ENCODE data around the gene ZNF398. TPM values are rescaled to one million over a fixed set of nuclear protein-coding genes. Genes with fewer than 3 reads are reported as not detected.
"Not testable (repeated sequence)": the region's sequence is repeated elsewhere in the genome, so short reads cannot be mapped to it uniquely, and the experiment has no call there.

Gene ZNF398
- total RNA-seq, 6 donors from 2014 or later = 12.2 to 40.9 (median 29.0) TPM

DNA sequence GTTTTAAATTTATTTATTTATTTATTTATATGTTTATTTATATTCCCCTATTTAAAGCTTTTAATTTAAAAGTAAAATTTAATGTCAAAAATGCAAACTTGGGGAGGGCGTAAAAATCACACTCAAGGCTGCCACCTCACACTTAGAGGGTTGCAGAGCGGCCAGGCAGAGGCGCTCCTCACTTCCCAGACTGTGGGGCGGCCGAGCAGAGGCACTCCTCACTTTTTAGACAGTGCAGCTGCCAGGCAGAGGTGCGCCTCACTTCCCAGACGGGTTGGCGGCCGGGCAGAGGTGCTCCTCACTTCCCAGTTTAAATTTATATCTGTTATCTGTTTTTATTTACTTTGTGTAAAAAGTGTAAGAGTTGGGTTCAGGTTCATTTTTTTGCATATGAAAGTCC is 11.1 kb upstream of the ZNF398 start:
- no peak overlapping the region for H3K27ac ChIP-seq
- no peak for TF ChIP-seq EP300 (IDR thresholded peaks at IDR 0.05)
- TF ChIP-seq, protein P1, sequence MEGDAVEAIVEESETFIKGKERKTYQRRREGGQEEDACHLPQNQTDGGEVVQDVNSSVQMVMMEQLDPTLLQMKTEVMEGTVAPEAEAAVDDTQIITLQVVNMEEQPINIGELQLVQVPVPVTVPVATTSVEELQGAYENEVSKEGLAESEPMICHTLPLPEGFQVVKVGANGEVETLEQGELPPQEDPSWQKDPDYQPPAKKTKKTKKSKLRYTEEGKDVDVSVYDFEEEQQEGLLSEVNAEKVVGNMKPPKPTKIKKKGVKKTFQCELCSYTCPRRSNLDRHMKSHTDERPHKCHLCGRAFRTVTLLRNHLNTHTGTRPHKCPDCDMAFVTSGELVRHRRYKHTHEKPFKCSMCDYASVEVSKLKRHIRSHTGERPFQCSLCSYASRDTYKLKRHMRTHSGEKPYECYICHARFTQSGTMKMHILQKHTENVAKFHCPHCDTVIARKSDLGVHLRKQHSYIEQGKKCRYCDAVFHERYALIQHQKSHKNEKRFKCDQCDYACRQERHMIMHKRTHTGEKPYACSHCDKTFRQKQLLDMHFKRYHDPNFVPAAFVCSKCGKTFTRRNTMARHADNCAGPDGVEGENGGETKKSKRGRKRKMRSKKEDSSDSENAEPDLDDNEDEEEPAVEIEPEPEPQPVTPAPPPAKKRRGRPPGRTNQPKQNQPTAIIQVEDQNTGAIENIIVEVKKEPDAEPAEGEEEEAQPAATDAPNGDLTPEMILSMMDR (IDR thresholded peaks at IDR 0.05) = no peak
- TF ChIP-seq POLR2A (IDR thresholded peaks at IDR 0.05) = no peak
- no peak for TF ChIP-seq POLR2AphosphoS5 (IDR thresholded peaks at IDR 0.05)
- WGBS, 2 donors = 97 to 98% methylated on average over 9 of the region's 9 CpGs
- H3K36me3 ChIP-seq = peaks cover 0 to 8% (median 2%) of the 10 kb centered on the region in 4 donors
- ATAC-seq (ENCODE audit: low FRiP score in 2 of 2) (no peak), DNase-seq (no peak)
- peaks cover 0 to under 1% (median 0%) of the 10 kb centered on the region in 4 donors for H3K9me3 ChIP-seq
- H3K27me3 ChIP-seq = no peaks in the 10 kb centered on the region
- no peak overlapping the region for H3K4me3 ChIP-seq
- H3K4me1 ChIP-seq = no peaks in the 10 kb centered on the region

DNA sequence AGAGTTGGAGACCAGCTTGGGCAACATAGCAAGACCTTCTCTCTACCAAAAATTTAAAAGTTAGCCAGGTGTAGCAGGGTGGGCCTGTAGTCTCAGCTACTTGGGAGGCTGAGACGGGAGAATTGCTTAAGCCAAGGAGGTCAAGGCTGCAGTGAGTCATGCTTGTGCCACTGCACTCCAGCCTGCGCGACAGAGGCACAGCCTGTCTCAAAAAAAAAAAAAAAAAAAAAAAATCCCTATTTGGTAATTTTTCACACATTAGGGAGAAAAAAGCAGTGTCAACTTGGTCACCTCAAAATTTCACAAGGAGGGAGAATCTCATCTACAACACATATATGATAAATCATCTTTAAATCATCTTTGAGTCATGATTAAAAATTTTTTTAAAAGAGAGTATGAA is 6.4 kb upstream of the ZNF398 start:
- WGBS, 2 donors = 54 to 77% methylated on average over 3 of the region's 3 CpGs
- Histone ChIP-seq H3K27ac (no peak overlapping the region), H3K27me3 (no peaks in the 10 kb centered on the region), H3K4me3 (no peak overlapping the region), H3K36me3 (no peaks in the 10 kb centered on the region), H3K4me1 (no peaks in the 10 kb centered on the region), H3K9me3 (no peaks in the 10 kb centered on the region)
- no peak for TF ChIP-seq EP300 (IDR thresholded peaks at IDR 0.05)
- TF ChIP-seq POLR2AphosphoS5 (IDR thresholded peaks at IDR 0.05) = no peak
- no peak for TF ChIP-seq POLR2A (IDR thresholded peaks at IDR 0.05)
- TF ChIP-seq, protein P1 (IDR thresholded peaks at IDR 0.05) = no peak
- no peak for ATAC-seq (ENCODE audit: low FRiP score in 2 of 2)
- peak in 1 of 2 donors; percentile 23 for DNase-seq

GRCh38 chr7:149141893-149142292 is 5.4 kb upstream of the ZNF398 start:
- Histone ChIP-seq H3K4me1 (peaks cover 0 to 10% (median 4%) of the 10 kb centered on the region in 4 donors), H3K4me3 (no peak overlapping the region), H3K27ac (no peak overlapping the region), H3K9me3 (no peaks in the 10 kb centered on the region), H3K36me3 (no peaks in the 10 kb centered on the region), H3K27me3 (no peaks in the 10 kb centered on the region)
- WGBS, 2 donors = 90 to 96% methylated on average over 4 of the region's 4 CpGs
- TF ChIP-seq POLR2AphosphoS5 (IDR thresholded peaks at IDR 0.05) (no peak), EP300 (IDR thresholded peaks at IDR 0.05) (no peak), POLR2A (IDR thresholded peaks at IDR 0.05) (no peak)
- TF ChIP-seq, protein P1 (IDR thresholded peaks at IDR 0.05) = no peak
- no peak for ATAC-seq (ENCODE audit: low FRiP score in 2 of 2)
- DNase-seq = no peak

DNA sequence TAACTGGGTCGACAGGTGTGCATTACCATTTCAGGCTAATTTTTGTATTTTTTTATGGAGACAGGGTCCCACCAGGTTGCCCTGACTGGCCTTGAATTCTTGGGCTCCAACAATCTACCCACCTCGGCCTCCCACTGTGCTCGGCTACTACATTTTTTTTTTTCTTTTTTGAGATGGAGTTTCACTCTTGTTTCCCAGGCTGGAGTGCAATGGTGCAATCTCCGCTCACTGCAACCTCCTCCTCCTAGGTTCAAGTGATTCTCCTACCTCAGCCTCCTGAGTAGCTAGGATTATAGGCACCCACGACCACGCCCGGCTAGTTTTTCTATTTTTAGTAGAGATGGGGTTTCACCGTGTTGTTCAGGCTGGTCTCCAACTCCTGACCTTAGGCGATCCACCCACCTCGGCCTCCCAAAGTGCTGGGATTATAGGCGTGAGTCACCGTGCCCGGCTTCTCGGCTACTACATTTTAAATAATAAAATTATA is 2.8 kb upstream of the ZNF398 start:
- H3K27me3 ChIP-seq; H3K36me3 ChIP-seq; ATAC-seq (ENCODE audit: low FRiP score in 2 of 2); DNase-seq; H3K9me3 ChIP-seq; H3K4me3 ChIP-seq: not testable (repeated sequence)
- Histone ChIP-seq H3K27ac (peak overlapping the region in 1 of 4 donors; percentile 30), H3K4me1 (peaks cover 9 to 22% (median 16%) of the 10 kb centered on the region in 4 donors)
- 79 to 81% methylated on average over 14 of the region's 14 CpGs for WGBS, 2 donors

DNA sequence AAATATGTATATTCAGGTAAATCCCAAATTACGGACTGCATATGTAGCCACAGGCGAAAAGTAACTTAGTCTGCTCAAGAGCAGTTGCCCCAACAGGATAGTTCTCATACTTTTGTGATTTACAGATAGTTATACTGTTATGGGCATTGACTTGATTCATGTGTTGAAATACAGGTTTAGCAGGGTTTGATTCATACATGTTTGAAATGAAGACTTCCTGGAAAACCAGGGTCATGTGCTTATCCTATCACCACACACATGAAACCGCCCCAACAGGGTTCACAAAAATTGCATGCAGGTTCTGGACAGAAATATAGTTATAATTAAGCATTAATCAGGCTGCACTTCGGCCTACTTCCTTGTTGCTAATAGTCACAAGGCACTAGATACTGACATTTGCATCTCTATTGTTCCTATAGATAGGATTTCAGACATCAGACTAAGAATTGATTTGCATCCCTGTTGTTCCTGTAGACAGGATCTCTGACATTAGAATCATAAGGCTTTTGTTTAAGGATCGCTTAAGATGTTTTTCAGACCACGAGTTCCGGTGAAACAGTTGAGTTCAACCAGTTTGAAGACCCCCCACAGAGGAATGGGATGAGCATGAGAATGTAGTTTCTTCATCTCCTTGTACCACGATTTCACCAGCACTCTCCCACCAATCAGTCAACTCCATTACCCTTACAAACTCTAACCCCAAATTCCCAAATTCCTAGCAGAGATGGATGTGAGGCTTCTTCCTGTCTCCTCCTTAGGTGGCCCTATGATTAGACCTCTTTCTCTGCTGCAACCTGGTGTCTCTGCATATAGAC is 2.0 kb upstream of the ZNF398 start:
- Histone ChIP-seq H3K27me3 (no peaks in the 10 kb centered on the region), H3K9me3 (no peaks in the 10 kb centered on the region), H3K4me3 (no peak overlapping the region), H3K36me3 (no peaks in the 10 kb centered on the region), H3K27ac (peak overlapping the region in 2 of 4 donors; percentile 15 to 30), H3K4me1 (peaks cover 9 to 26% (median 20%) of the 10 kb centered on the region in 4 donors)
- TF ChIP-seq POLR2AphosphoS5 (IDR thresholded peaks at IDR 0.05) (no peak), EP300 (IDR thresholded peaks at IDR 0.05) (no peak), POLR2A (IDR thresholded peaks at IDR 0.05) (no peak)
- TF ChIP-seq, protein P1 (IDR thresholded peaks at IDR 0.05) = no peak
- DNase-seq (peak in 1 of 2 donors; percentile 23), ATAC-seq (ENCODE audit: low FRiP score in 2 of 2) (peak in 1 of 2 donors; percentile 35)
- WGBS, 2 donors = 81 to 87% methylated on average over 8 of the region's 8 CpGs
